ENCODE data around the gene KNDC1.

GRCh38 chr10:133210398-133211140, 50.5 kb downstream of the KNDC1 start:
- TF ChIP-seq, protein P1, sequence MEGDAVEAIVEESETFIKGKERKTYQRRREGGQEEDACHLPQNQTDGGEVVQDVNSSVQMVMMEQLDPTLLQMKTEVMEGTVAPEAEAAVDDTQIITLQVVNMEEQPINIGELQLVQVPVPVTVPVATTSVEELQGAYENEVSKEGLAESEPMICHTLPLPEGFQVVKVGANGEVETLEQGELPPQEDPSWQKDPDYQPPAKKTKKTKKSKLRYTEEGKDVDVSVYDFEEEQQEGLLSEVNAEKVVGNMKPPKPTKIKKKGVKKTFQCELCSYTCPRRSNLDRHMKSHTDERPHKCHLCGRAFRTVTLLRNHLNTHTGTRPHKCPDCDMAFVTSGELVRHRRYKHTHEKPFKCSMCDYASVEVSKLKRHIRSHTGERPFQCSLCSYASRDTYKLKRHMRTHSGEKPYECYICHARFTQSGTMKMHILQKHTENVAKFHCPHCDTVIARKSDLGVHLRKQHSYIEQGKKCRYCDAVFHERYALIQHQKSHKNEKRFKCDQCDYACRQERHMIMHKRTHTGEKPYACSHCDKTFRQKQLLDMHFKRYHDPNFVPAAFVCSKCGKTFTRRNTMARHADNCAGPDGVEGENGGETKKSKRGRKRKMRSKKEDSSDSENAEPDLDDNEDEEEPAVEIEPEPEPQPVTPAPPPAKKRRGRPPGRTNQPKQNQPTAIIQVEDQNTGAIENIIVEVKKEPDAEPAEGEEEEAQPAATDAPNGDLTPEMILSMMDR (IDR thresholded peaks at IDR 0.05 in 8 of 11, conservative IDR thresholded peaks at IDR 0.05 in 3 of 11), result no peak
- no peak for TF ChIP-seq POLR2AphosphoS5 (IDR thresholded peaks at IDR 0.05)
